Esophagus muscularis mucosa (tissue), 3 donors: ENCODE measurements around the gene BASP1.

Source experiments
- POLR2A ChIP-seq: fragments of 450-650 bp; IDR thresholded peaks from one replicate; pipeline ENCODE4 v1.6.1; 2017; ENCODE audit warnings: antibody characterized with exemption, moderate library complexity, mild to moderate bottlenecking, low read depth
- POLR2AphosphoS5 ChIP-seq, 2 donors: sonication (generic); formaldehyde crosslinking; IDR thresholded peaks; one replicate each; pipeline ENCODE4 v1.6.1; 2017; ENCODE audit warnings: antibody characterized with exemption in 2 of 2
- TF ChIP-seq, protein P1 (sequence below), 3 experiments: fragments of 200-600 bp in 2 of 3; fragments of 450-650 bp in 1 of 3; sonication (generic) in 2 of 3; IDR thresholded peaks; one replicate each; pipeline ENCODE4 v1.5.1; 2017 to 2019; ENCODE audit warnings: antibody characterized with exemption in 3 of 3, mild to moderate bottlenecking in 2 of 3, moderate library complexity in 1 of 3

DNA sequence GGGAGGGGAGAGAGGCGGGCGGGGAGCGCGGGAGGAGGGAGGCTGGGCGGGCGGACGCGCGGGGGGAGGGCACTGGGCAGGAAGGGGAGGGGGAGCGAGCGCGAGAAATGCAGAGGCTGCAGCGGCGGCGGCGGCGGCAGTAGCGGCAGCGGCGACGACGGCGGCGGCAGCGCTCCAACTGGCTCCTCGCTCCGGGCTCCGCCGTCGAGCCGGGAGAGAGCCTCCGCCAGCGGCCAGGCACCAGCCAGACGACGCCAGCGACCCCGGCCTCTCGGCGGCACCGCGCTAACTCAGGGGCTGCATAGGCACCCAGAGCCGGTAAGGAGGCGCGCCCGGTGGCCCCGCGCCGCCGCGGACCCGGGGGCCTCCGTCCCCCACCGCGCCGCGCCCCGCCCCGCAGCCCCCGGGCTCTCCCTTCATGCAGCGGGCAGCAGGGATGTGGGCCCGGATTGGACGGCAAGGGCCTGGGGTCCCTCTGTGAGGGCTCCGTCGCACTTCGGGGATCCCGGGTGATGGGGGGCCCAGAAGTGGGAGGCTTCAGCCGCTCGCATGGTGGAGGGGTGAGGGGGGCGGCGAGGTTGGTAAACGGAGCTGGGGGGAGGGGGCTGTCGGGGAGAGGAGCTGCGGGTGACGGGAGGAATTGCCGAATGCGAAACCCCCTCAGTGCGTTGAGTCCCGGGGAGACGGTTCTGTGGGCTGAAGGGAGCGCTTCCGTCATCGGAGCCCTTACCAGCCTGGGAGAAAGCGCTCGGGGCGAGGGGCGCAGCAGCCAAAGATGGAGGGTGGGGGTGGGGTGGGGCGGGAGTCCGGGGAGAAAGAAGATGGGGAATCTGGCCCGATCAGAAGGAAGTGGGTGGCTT, at the start of gene BASP1:
- TF ChIP-seq, protein P1, sequence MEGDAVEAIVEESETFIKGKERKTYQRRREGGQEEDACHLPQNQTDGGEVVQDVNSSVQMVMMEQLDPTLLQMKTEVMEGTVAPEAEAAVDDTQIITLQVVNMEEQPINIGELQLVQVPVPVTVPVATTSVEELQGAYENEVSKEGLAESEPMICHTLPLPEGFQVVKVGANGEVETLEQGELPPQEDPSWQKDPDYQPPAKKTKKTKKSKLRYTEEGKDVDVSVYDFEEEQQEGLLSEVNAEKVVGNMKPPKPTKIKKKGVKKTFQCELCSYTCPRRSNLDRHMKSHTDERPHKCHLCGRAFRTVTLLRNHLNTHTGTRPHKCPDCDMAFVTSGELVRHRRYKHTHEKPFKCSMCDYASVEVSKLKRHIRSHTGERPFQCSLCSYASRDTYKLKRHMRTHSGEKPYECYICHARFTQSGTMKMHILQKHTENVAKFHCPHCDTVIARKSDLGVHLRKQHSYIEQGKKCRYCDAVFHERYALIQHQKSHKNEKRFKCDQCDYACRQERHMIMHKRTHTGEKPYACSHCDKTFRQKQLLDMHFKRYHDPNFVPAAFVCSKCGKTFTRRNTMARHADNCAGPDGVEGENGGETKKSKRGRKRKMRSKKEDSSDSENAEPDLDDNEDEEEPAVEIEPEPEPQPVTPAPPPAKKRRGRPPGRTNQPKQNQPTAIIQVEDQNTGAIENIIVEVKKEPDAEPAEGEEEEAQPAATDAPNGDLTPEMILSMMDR (IDR thresholded peaks at IDR 0.05) = no peak
- no peak for TF ChIP-seq POLR2AphosphoS5 (IDR thresholded peaks at IDR 0.05)
- no peak for TF ChIP-seq POLR2A
